GM18868 (cell line): ENCODE results near the gene FAM240B.

ENCODE experiments used
- ATAC-seq: cut with Tn5 transposase; IDR thresholded peaks from one replicate; pipeline ENCODE4 v1.9.1; 2021; ENCODE audit warnings: mild to moderate bottlenecking, moderate library complexity; ENCODE audit not compliant: unreplicated experiment

The FAM240B gene

DNA sequence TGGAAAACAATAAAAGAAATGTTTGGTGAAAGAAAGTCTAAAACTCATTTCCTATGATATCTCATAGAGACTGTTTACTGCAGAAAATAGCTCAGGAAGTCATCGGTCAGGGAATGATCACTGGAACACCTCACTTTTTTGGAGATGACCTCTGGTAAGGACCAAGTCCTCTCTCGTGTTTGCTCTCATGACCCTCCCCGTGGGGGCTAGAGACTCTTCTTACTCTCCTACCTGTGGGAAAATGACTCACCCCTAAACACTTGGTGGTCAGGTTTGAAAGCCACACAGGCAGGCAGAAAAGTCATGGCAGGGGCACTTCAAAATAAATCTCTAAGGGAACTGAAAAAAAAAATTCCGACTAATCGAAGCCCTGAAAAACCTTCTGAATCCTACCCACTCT is 48.2 kb downstream of the FAM240B start:
- ATAC-seq = no peak

DNA sequence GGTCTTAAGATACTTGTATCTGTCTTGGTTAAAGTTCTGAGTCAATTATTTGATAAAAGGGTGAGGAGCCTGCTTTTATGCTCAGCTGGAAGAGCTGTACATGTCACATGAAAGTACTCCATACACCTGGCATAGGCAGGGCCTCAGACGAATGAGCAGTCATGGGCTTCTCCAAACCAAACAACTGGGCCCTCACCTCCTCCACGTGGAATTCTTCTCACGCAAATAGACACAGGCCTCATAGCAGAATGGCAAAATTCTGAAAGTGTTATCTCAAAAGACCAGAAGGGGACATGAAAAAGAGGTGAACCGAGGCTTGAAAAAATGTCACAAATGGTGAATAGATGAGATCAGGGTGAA is 48.6 kb downstream of the FAM240B start:
- ATAC-seq = no peak

DNA sequence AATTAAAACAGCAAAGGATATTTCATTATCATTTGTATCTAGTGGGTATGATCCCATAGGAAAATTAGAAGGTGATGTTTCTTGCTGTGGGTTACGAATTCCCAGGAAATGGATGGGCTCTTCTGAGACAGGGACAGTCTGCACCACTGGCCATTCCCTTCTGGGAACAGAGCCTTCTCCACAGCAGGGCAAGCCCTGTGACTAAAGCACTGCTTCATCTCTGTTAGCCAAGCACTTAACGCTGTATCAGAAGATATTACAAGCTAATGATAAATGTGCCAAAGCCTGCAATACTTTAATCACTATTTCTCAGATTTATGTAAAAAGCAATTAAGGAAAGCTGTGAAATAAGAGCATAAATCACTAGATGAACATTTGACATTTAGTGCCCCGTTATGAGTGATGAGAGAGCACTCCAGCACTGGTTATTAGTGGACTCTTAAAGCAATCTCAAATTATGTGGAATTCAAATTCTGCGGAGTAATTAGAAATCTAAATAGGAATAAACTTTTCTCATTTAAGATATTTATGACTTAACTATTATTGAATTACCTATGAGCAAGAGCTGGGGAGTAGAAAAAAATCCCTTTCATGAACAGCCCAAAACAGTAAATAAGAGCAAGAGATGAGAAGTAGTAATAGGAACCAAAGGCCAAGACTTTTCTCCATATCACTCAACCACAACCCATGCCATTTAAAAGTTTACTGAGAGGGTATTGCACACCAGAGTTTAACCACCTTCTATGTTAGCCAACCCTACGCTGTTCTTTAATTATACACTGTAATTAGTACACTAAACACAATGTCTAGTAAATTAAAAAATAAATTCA is 49.2 kb downstream of the FAM240B start:
- ATAC-seq = no peak

DNA sequence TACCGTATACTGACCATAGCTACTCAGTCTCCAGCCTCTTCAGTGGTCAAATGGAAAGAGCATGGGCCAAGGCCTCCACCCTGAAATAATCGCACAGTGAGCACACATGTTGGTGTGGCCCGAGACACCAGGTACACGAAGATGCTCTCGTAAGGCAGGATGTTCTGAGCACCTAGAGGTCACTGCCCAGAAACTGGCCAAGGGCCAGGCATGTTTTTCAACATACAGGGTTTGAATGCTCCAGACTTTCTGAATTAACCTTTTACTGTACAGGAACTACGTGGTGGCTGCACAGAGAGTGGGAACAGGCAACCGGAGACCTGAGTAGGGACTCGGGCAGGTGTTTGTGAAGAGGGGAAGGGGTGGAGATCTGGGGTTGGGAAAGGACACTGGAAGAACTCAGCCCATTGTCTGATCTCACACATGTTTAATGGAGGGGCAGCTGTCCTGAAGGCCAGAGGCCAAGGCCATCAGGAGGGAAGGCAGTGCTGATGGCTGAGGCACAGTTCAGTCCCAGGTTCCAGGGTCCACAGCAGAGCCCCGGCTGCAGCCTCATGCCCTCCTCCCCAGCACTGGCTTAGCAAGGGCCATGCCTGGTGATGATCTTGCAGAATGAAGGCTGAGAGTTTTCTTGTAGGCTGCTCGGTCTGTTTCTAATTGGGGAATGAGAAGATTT is 51.0 kb downstream of the FAM240B start:
- ATAC-seq = no peak

DNA sequence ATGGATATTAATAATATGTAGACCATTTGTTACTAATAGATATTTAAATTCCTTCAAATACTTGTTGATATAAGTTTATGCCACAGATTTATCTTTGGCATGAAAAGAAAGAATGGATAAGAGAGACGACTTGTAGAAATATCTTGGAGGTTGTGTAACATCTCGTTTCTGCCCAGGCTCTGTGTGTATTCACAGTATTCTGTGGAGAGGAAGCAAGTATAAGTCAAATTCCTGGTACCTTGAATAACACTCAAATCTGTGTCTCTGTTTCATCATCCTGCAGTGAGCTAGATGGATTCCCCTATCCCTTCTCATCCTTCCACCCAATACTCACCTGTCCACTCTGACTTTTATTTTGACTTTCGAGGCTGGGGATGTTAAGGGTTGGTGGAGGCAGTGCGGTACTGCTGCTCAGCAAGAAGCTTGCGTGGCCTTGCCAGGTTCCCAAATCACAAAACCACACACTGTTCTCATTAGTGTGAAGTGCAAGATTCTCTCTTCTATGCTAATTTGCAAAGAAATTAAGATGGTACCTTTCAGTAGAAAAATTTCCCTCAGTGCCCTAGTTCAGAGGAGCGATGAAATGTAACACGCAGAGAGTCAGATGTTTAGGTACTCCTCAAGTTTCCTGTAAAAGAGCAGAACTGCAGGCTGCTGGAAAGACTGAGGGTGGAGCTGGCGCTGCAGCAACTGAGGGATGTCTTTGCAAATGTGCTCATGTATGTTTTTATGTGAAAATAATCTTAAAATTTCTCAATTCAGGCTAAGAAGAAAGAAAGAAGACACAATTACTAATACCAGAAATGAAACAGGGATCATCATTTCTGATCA is 57.0 kb downstream of the FAM240B start:
- ATAC-seq = no peak

DNA sequence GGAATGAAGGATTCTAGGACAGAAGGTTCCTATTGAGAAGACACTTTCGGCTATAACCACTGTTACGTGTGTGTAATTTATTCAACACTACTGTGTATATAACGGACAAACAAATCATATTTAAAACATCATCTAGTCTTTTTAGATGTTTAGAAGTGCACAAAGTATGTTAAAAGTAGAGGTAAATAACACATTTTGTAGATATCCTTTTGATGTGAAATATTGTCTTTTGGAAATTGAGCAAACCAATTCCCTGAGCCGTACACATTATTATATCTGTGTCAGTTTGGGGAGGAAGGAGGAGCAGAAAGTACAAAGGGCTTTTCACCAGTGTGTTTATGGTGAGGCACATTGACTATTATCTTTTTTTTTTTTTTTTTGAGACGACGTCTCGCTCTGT is 60.4 kb downstream of the FAM240B start:
- no peak for ATAC-seq

DNA sequence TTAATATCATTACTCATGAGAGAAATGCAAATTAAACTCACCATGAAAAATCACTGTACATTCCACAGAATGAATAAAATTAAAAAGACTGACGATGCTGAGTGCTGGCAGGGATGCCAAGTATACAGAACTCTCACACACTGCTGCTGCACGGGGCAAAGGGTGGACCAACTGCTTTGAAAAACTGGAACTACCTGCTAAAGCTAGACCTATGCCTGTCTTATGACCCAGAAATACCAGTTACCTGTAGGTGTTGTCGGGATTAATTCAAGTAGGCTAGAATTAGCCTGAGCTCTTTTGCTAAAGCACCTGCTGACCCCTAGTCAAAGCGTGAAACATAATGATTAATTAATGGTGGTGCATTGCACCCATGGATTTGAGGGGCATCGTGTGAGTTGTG is 63.0 kb downstream of the FAM240B start:
- ATAC-seq = no peak

DNA sequence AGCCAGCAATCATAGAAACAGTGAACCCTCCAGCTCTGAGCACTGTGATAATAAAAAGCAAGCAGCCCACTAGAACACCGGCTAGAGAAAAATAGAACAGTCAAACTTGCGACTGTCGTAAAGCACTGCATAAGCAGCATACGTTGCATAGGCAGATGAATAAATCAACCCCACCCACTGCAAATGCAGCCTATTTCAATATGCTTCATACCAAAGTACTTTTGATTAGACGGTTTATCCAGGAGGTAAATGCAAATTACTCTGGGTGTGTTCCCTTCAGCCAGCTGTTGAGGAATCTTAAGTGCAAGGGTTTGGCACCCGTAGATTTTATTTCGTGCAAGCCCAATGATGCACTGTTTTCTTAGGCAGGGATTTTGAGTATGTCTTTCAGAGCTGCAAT is 67.4 kb downstream of the FAM240B start:
- ATAC-seq = no peak

DNA sequence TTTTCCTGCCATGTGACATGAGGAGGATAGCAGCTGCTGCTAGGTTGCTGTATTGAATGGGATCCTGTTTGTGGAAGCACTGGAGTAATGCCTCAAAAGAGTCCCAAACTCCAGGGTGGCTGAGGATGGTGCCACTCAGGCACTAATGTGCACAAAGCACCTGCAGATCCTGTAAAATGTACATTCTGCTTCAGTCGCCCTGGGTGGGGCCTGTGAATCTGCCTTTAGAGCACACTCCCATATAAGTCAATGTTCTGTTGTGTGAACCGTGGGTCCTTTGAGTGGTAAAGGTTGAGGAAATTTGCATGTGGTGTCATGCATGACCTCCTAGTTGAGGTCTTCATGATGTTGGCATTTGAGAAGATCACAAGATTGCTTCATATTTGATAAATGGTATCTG is 67.9 kb downstream of the FAM240B start:
- ATAC-seq = no peak

DNA sequence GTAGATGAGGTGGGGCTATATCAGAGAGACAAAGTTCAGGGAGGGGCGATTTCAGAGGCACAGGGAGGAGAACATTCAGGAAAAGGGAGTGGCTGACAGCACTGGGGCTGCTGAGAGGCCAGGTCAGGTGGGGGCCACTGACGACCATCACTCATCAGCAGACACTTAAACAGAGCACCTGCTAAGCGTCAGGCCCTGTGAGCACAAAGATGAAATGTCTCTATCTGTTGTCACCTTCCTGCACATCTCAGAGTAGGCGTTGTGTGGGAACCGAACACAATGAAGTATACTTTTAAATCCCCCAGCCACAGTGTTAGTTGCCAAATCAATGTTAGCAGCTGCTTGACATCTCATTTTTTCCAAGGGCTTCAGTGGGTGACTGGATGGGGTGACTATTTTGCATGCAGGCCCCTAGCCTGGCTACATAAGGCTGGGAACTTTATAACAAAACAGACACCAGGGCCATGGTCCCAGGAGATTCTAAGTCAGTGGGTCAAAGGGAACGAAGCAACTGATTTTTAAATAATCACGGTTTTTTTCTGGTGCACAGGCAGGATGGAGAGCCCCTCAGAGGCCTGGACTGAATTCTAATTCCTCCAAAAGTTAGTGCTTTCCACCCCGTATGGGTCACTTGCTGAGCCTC is 68.4 kb downstream of the FAM240B start:
- no peak for ATAC-seq

DNA sequence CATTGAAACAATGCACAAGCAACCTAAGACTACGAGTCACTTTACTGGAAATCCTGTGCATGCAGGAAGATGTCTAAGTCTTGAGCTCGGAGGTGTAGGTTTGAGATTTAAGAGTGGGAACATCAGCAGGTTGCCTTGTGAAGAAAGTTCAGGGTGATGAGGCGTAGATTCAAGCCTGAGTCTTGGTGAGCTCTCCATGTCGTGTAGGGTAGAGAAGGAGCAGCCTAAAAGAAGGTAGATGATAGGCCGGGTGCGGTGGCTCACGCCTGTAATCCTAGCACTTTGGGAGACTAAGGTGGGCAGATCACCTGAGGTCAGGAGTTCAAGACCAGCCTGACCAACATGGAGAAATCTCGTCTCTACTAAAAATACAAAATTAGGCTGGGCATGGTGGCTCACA is 69.4 kb downstream of the FAM240B start:
- ATAC-seq = no peak

DNA sequence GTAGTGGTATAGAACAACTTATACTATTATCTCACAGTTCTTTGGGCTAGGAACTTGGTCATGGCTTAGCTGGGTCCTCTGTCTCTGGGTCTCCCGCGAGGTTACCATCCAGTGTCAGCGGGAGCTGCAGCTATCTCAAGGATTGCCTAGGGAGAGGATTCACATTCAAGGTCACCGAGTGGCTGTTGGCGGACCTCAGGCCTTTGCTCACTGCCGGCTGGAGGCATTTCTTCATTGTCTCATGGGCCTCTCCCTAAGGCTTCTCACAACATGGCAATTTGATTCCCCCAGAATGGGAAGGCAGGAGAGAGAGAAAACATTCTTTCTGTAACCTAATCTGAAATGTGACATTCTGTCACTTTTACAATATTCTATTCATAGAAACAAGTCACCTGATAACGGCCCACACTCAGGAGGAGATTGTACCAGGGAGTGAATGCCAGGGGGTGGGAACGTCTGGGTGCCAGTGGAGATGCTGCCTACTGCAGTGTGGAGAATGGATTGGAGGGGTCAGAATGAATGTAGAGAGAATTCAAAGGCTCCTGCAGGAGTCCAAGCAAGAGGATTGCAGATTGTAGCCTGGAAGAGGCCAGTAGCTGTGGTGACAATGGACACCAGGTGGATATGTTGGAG is 70.1 kb downstream of the FAM240B start:
- ATAC-seq = no peak

DNA sequence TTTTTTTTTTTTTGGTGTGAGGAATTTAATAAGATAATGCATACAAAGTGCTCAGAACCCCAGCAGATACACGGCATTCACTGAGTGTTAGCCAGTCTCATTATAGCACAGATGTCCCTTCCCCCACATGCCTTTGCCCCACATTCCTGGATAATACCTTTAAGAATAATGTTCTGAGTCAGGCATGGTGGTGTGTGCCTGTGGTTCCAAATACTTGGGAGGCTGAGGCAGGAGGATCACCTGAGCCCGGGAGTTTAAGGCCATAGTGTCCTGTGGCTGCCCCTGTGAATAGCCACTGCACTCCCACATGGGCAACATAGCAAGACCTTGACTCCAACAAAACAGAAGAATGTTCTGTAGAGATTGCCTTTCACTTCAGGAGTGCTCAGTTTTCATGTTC is 75.3 kb downstream of the FAM240B start:
- no peak for ATAC-seq
